H9 (cell line): ENCODE measurements around the gene MYO5B. TPM values are rescaled to one million over a fixed set of nuclear protein-coding genes. Genes with fewer than 3 reads are reported as not detected.

Source experiments
- DNase-seq: peaks from one replicate; pipeline ENCODE4 v3.0.0-alpha.2; 2017
- H2AFZ ChIP-seq: one replicate; pipeline ENCODE4 v1.6.1; 2013; ENCODE audit warnings: mild to moderate bottlenecking, low read length, control low read depth, moderate library complexity
- H2AK5ac ChIP-seq: 2 replicates; pipeline ENCODE4 v1.6.1; 2013; ENCODE audit warnings: low read length, control low read depth, mixed read lengths; ENCODE audit not compliant: insufficient read length
- H2BK120ac ChIP-seq: one replicate; pipeline ENCODE4 v1.6.1; 2013; ENCODE audit warnings: low read depth, mild to moderate bottlenecking, low read length, control low read depth, inconsistent platforms; ENCODE audit not compliant: poor library complexity, severe bottlenecking
- H2BK12ac ChIP-seq: 2 replicates; pipeline ENCODE4 v1.6.1; 2013; ENCODE audit warnings: low read length, control low read depth, mixed read lengths, low read depth; ENCODE audit not compliant: insufficient read length
- H2BK15ac ChIP-seq: 2 replicates; pipeline ENCODE4 v1.6.1; 2013; ENCODE audit warnings: low read depth, low read length, control low read depth
- H2BK20ac ChIP-seq: one replicate; pipeline ENCODE4 v1.6.1; 2013; ENCODE audit warnings: low read depth, mild to moderate bottlenecking, low read length, control low read depth, inconsistent platforms; ENCODE audit not compliant: poor library complexity, severe bottlenecking
- H2BK5ac ChIP-seq: 2 replicates; pipeline ENCODE4 v1.6.1; 2013; ENCODE audit warnings: low read length, control low read depth, mixed read lengths; ENCODE audit not compliant: insufficient read length
- H3K14ac ChIP-seq: 2 replicates; pipeline ENCODE4 v1.6.1; 2013; ENCODE audit warnings: low read length, control low read depth; ENCODE audit not compliant: insufficient read depth
- H3K18ac ChIP-seq: 2 replicates; pipeline ENCODE4 v1.6.1; 2013; ENCODE audit warnings: low read depth, mild to moderate bottlenecking, mixed read lengths, low read length, control low read depth; ENCODE audit not compliant: insufficient read length
- H3K23ac ChIP-seq: 2 replicates; pipeline ENCODE4 v1.6.1; 2013; ENCODE audit warnings: low read length, control low read depth, mixed read lengths, low read depth; ENCODE audit not compliant: insufficient read length
- H3K23me2 ChIP-seq: 2 replicates; pipeline ENCODE4 v1.6.1; 2013; ENCODE audit warnings: low read depth, mild to moderate bottlenecking, mixed read lengths, low read length, control low read depth; ENCODE audit not compliant: insufficient read length, poor library complexity, severe bottlenecking
- H3K27ac ChIP-seq: 2 replicates; pipeline ENCODE4 v1.5.1; 2013; ENCODE audit warnings: low read length, control low read depth, mixed read lengths, low read depth; ENCODE audit not compliant: insufficient read length
- H3K27me3 ChIP-seq: 2 replicates; pipeline ENCODE4 v1.6.1; 2013; ENCODE audit warnings: low read length, control low read depth, inconsistent platforms; ENCODE audit not compliant: insufficient read depth
- H3K4ac ChIP-seq: 2 replicates; pipeline ENCODE4 v1.6.1; 2013; ENCODE audit warnings: low read depth, mild to moderate bottlenecking, control low read depth, inconsistent platforms, low read length, moderate library complexity
- H3K4me1 ChIP-seq: 2 replicates; pipeline ENCODE4 v1.6.1; 2013; ENCODE audit warnings: low read length, control low read depth, inconsistent platforms; ENCODE audit not compliant: insufficient read depth
- H3K4me2 ChIP-seq: 2 replicates; pipeline ENCODE4 v1.6.1; 2013; ENCODE audit warnings: low read length, control low read depth, mixed read lengths; ENCODE audit not compliant: insufficient read length, insufficient read depth
- H3K56ac ChIP-seq: 2 replicates; pipeline ENCODE4 v1.6.1; 2013; ENCODE audit warnings: low read depth, mild to moderate bottlenecking, mixed read lengths, low read length, control low read depth; ENCODE audit not compliant: insufficient read length
- H3K79me1 ChIP-seq: 2 replicates; pipeline ENCODE4 v1.6.1; 2013; ENCODE audit warnings: low read depth, mild to moderate bottlenecking, moderate library complexity, low read length, control low read depth, inconsistent platforms; ENCODE audit not compliant: insufficient read depth, poor library complexity, severe bottlenecking
- H3K79me2 ChIP-seq: 2 replicates; pipeline ENCODE4 v1.6.1; 2013; ENCODE audit warnings: low read length, control low read depth, inconsistent platforms; ENCODE audit not compliant: insufficient read depth
- H3K9ac ChIP-seq: 2 replicates; pipeline ENCODE4 v1.6.1; 2013; ENCODE audit warnings: low read length, control low read depth, mixed read lengths; ENCODE audit not compliant: insufficient read length; ENCODE audit errors: extremely low read depth
- H3K9me3 ChIP-seq: one replicate; pipeline ENCODE4 v1.6.1; 2013; ENCODE audit warnings: low read depth, low read length, inconsistent platforms; ENCODE audit not compliant: control insufficient read depth
- H3T11ph ChIP-seq: one replicate; pipeline ENCODE4 v1.6.1; 2013; ENCODE audit warnings: mild to moderate bottlenecking, low read length, control low read depth, inconsistent platforms
- H4K20me1 ChIP-seq: one replicate; pipeline ENCODE4 v1.6.1; 2013; ENCODE audit not compliant: control insufficient read depth, insufficient read length, insufficient read depth
- H4K5ac ChIP-seq: 2 replicates; pipeline ENCODE4 v1.6.1; 2013; ENCODE audit warnings: low read depth, mild to moderate bottlenecking, mixed read lengths, low read length, control low read depth; ENCODE audit not compliant: insufficient read length
- H4K8ac ChIP-seq: replicated peaks from 2 replicates; pipeline ENCODE4 v1.6.1; 2013; ENCODE audit warnings: low read length, control low read depth, mixed read lengths, low read depth; ENCODE audit not compliant: insufficient read length
- H4K91ac ChIP-seq: 2 replicates; pipeline ENCODE4 v1.6.1; 2013; ENCODE audit warnings: low read depth, mild to moderate bottlenecking, moderate library complexity, mixed read lengths, low read length, control low read depth; ENCODE audit not compliant: insufficient read length
- H3K27ac Mint-ChIP-seq, 3 experiments: 2 replicates in 2 of 3; 3 replicates in 1 of 3; pipeline ENCODE4 v1.8.0; 2020 to 2021; ENCODE audit warnings: mixed read lengths in 3 of 3, mild to moderate bottlenecking in 1 of 3, moderate library complexity in 1 of 3
- H3K27me3 Mint-ChIP-seq: 2 replicates; pipeline ENCODE4 v1.8.0; 2021; ENCODE audit warnings: low read depth, mild to moderate bottlenecking, moderate library complexity, mixed read lengths
- H3K36me3 Mint-ChIP-seq, 3 experiments: 2 replicates in 2 of 3; 3 replicates in 1 of 3; pipeline ENCODE4 v1.8.0; 2020 to 2021; ENCODE audit warnings: low read depth in 3 of 3, mixed read lengths in 3 of 3; ENCODE audit not compliant: insufficient read depth in 1 of 3
- H3K4me1 Mint-ChIP-seq, 2 experiments: 2 replicates each; pipeline ENCODE4 v1.8.0; 2020; ENCODE audit warnings: mixed read lengths in 2 of 2
- H3K4me3 Mint-ChIP-seq, 2 experiments: 2 replicates in 1 of 2; 3 replicates in 1 of 2; pipeline ENCODE4 v1.8.0; 2020 to 2021; ENCODE audit warnings: mild to moderate bottlenecking in 2 of 2, mixed read lengths in 2 of 2, moderate library complexity in 1 of 2
- H3K9me3 Mint-ChIP-seq, 2 experiments: 2 replicates in 1 of 2; 3 replicates in 1 of 2; pipeline ENCODE4 v1.8.0; 2020; ENCODE audit warnings: mild to moderate bottlenecking in 2 of 2, mixed read lengths in 2 of 2, moderate library complexity in 1 of 2
- WGBS: extraction: QIAGEN DNeasy Blood & Tissue Kit; methylation state at CpG from one replicate; pipeline ENCODE4 v1.1.7; 2013; ENCODE audit warnings: missing lambda C conversion rate, low lambda C conversion rate, mixed read lengths; ENCODE audit not compliant: insufficient read length; ENCODE audit errors: extremely low coverage; 5-methylcytosine and 5-hydroxymethylcytosine counted together
- total RNA-seq: library from RNA; stranded (reverse); gene quantifications from 2 replicates; pipeline ENCODE4 v1.2.1, GENCODE V29; 2021
- TF ChIP-seq, protein P1 (sequence below): fragments of 200-600 bp; sonication (generic); conservative IDR thresholded peaks from 3 replicates; pipeline ENCODE4 v1.8.0; 2021; ENCODE audit warnings: antibody characterized with exemption, mild to moderate bottlenecking

MYO5B gene
- total RNA-seq, 1 experiment from 2014 or later, result 9.3 TPM

GRCh38 chr18:49848115-49848514 is 346.8 kb downstream of the MYO5B start:
- no peak overlapping the region for H2BK120ac ChIP-seq
- no peaks in the 10 kb centered on the region for H3K79me2 ChIP-seq
- no peaks in the 10 kb centered on the region for H3K27me3 ChIP-seq
- no peak for DNase-seq
- TF ChIP-seq, protein P1, sequence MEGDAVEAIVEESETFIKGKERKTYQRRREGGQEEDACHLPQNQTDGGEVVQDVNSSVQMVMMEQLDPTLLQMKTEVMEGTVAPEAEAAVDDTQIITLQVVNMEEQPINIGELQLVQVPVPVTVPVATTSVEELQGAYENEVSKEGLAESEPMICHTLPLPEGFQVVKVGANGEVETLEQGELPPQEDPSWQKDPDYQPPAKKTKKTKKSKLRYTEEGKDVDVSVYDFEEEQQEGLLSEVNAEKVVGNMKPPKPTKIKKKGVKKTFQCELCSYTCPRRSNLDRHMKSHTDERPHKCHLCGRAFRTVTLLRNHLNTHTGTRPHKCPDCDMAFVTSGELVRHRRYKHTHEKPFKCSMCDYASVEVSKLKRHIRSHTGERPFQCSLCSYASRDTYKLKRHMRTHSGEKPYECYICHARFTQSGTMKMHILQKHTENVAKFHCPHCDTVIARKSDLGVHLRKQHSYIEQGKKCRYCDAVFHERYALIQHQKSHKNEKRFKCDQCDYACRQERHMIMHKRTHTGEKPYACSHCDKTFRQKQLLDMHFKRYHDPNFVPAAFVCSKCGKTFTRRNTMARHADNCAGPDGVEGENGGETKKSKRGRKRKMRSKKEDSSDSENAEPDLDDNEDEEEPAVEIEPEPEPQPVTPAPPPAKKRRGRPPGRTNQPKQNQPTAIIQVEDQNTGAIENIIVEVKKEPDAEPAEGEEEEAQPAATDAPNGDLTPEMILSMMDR, result no peak
- no peak overlapping the region for H2BK12ac ChIP-seq
- no peaks in the 10 kb centered on the region for H4K20me1 ChIP-seq
- H4K91ac ChIP-seq, result no peak overlapping the region
- no peaks in the 10 kb centered on the region for H3K23me2 ChIP-seq
- Mint-ChIP-seq H3K9me3 (no peaks in the 10 kb centered on the region), H3K27ac (peak overlapping the region in 1 of 3 experiments; percentile 93; a peak in 2 of 7 replicates), H3K4me3 (no peak overlapping the region), H3K27me3 (no peaks in the 10 kb centered on the region; the same call in none of the 2 replicates), H3K4me1 (peaks cover 46 to 47% of the 10 kb centered on the region in 2 experiments), H3K36me3 (peaks cover 0 to 6% (median 0%) of the 10 kb centered on the region in 3 experiments; a peak in 4 of 7 replicates)
- no peak overlapping the region for H3K4me2 ChIP-seq
- no peak overlapping the region for H2BK5ac ChIP-seq
- H3K56ac ChIP-seq, result no peak overlapping the region
- WGBS, result no CpG with 5 or more reads among the region's 4 CpGs
- H4K8ac ChIP-seq, result no peak overlapping the region
- H3K4ac ChIP-seq, result no peak overlapping the region
- no peak overlapping the region for H3K23ac ChIP-seq
- H3K4me1 ChIP-seq, result peaks cover 3% of the 10 kb centered on the region; the same call in 1 of the 2 replicates
- H3K9ac ChIP-seq, result no peak overlapping the region
- no peak overlapping the region for H3K18ac ChIP-seq
- no peak overlapping the region for H2BK15ac ChIP-seq
- H3K14ac ChIP-seq, result no peak overlapping the region
- no peak overlapping the region for H3K27ac ChIP-seq
- no peak overlapping the region for H3T11ph ChIP-seq
- H3K9me3 ChIP-seq, result no peaks in the 10 kb centered on the region
- H2AFZ ChIP-seq, result no peak overlapping the region
- no peak overlapping the region for H2BK20ac ChIP-seq
- no peak overlapping the region for H2AK5ac ChIP-seq
- H3K79me1 ChIP-seq, result no peaks in the 10 kb centered on the region
- H4K5ac ChIP-seq, result no peak overlapping the region
